ENCODE measurements around the gene PLCB2. TPM values are rescaled to one million over a fixed set of nuclear protein-coding genes. Genes with fewer than 3 reads are reported as not detected.

Gene PLCB2
- total RNA-seq, 2 donors from 2014 or later: 4.4 to 5.3 TPM

GRCh38 chr15:40323239-40323952, 15.7 kb upstream of the PLCB2 start, which contains the start of gene INAFM2:
Gene INAFM2, plus strand, starts transcription at chr15:40323692. Its CDS starts 364 bp downstream, at chr15:40324056.
- H3K36me3 Mint-ChIP-seq (ENCODE audit: low read depth): no peaks in the 10 kb centered on the region
- Histone ChIP-seq H3K9ac (ENCODE audit: extremely low read depth, low read length, poor library complexity, severe bottlenecking) (no peak within 1 kb of the TSS), H3K36me3 (ENCODE audit: control insufficient read depth, insufficient read depth, low read length) (no peaks in the 10 kb centered on the region), H3K4me3 (ENCODE audit: low read length) (peak within 1 kb of the TSS; percentile 74), H3K9me3 (ENCODE audit: control insufficient read depth, low read length) (no peaks in the 10 kb centered on the region), H3K4me1 (ENCODE audit: control insufficient read depth, insufficient read depth, low read length) (no peaks in the 10 kb centered on the region), H3K27ac (ENCODE audit: low read depth, low read length) (no peak within 1 kb of the TSS), H3K27me3 (ENCODE audit: control insufficient read depth, insufficient read depth, low read length, poor library complexity, severe bottlenecking) (peaks cover 58% of the 10 kb centered on the region)
- peak within 1 kb of the TSS; percentile 52 for H3K4me3 Mint-ChIP-seq
- WGBS, 2 experiments (ENCODE audit: insufficient coverage in 1 of 2, insufficient read length in 1 of 2): 0% methylated on average over 22 to 103 of the region's 103 CpGs
- H3K27ac Mint-ChIP-seq: no peak within 1 kb of the TSS
- TF ChIP-seq CTCF (conservative IDR thresholded peaks at IDR 0.05): peak; percentile 80
- peak; percentile 98 for DNase-seq
- no peaks in the 10 kb centered on the region for H3K9me3 Mint-ChIP-seq
- H3K27me3 Mint-ChIP-seq (ENCODE audit: insufficient read depth): peaks cover 64% of the 10 kb centered on the region
- peaks cover 17% of the 10 kb centered on the region for H3K4me1 Mint-ChIP-seq

DNA sequence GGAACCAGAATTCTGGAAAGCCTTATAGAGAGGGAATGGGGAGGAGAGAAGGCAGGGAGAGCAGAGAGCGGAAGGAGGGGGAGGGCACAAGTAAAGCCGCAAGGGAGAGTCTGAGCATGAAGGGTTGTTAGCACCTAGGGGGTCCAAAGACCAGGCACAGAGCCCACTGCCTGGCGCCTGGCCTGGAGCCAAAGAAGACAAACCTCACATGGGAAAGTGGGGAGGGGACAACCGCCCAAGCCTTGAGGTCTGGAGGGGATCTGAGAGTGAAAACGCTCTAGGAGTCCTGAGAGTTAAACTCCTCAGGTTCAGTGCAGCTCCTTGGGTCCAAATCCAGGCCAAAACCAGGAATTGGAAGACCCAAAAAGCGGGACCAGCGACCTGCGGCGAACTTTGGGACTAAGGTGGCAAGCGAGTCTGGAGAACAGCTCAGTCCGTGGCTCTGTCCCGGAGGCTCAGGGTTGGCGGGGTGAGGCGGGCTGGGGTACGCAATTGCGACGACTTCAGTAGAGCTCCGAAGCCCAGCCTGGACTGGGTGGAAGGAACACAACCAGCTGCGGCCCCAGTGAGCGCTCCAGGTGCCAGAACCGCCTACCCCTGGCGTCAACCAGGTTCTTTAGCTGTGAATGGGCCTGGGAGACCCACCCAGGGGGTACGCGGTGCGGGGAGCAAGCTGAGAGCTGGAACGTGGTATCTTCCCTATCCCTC, 14.9 kb upstream of the PLCB2 start:
- no peaks in the 10 kb centered on the region for H3K9me3 Mint-ChIP-seq
- WGBS, 2 experiments (ENCODE audit: insufficient coverage in 1 of 2, insufficient read length in 1 of 2): 13 to 24% methylated on average over 16 to 26 of the region's 26 CpGs
- no peak for DNase-seq
- no peak for TF ChIP-seq CTCF (conservative IDR thresholded peaks at IDR 0.05)
- H3K27me3 Mint-ChIP-seq (ENCODE audit: insufficient read depth): peaks cover 63% of the 10 kb centered on the region
- H3K27ac ChIP-seq (ENCODE audit: low read depth, low read length): no peak overlapping the region
- H3K9me3 ChIP-seq (ENCODE audit: control insufficient read depth, low read length): no peaks in the 10 kb centered on the region
- no peaks in the 10 kb centered on the region for H3K36me3 Mint-ChIP-seq (ENCODE audit: low read depth)
- peak overlapping the region; percentile 52 for H3K4me3 Mint-ChIP-seq
- H3K27me3 ChIP-seq (ENCODE audit: control insufficient read depth, insufficient read depth, low read length, poor library complexity, severe bottlenecking): peaks cover 51% of the 10 kb centered on the region
- H3K9ac ChIP-seq (ENCODE audit: extremely low read depth, low read length, poor library complexity, severe bottlenecking): no peak overlapping the region
- peak overlapping the region; percentile 74 for H3K4me3 ChIP-seq (ENCODE audit: low read length)
- peaks cover 15% of the 10 kb centered on the region for H3K4me1 Mint-ChIP-seq
- no peak overlapping the region for H3K27ac Mint-ChIP-seq
- H3K4me1 ChIP-seq (ENCODE audit: control insufficient read depth, insufficient read depth, low read length): no peaks in the 10 kb centered on the region
- H3K36me3 ChIP-seq (ENCODE audit: control insufficient read depth, insufficient read depth, low read length): no peaks in the 10 kb centered on the region

- Histone ChIP-seq H3K36me3 (ENCODE audit: control insufficient read depth, insufficient read depth, low read length) (no peaks in the 10 kb centered on the region), H3K9ac (ENCODE audit: extremely low read depth, low read length, poor library complexity, severe bottlenecking) (no peak overlapping the region), H3K9me3 (ENCODE audit: control insufficient read depth, low read length) (no peaks in the 10 kb centered on the region), H3K27ac (ENCODE audit: low read depth, low read length) (no peak overlapping the region), H3K4me1 (ENCODE audit: control insufficient read depth, insufficient read depth, low read length) (no peaks in the 10 kb centered on the region), H3K27me3 (ENCODE audit: control insufficient read depth, insufficient read depth, low read length, poor library complexity, severe bottlenecking) (peaks cover 56% of the 10 kb centered on the region), H3K4me3 (ENCODE audit: low read length) (no peak overlapping the region)
- Mint-ChIP-seq H3K9me3 (no peaks in the 10 kb centered on the region), H3K27me3 (ENCODE audit: insufficient read depth) (peaks cover 66% of the 10 kb centered on the region), H3K36me3 (ENCODE audit: low read depth) (no peaks in the 10 kb centered on the region), H3K4me1 (peaks cover 2% of the 10 kb centered on the region), H3K4me3 (no peak overlapping the region), H3K27ac (no peak overlapping the region)
- 0 to 18% methylated on average over 2 of the region's 2 CpGs for WGBS, 2 experiments (ENCODE audit: insufficient coverage in 1 of 2, insufficient read length in 1 of 2)
- peak; percentile 95 for TF ChIP-seq CTCF (conservative IDR thresholded peaks at IDR 0.05)
- DNase-seq: peak; percentile 76
Measured at GRCh38 chr15:40320931-40321371, 13.2 kb upstream of the PLCB2 start.
